Measurements from ENCODE around the gene CD2AP. TPM values are rescaled to one million over a fixed set of nuclear protein-coding genes. Genes with fewer than 3 reads are reported as not detected.

The CD2AP gene
- total RNA-seq, 1 donor from 2014 or later: 47.8 TPM

DNA sequence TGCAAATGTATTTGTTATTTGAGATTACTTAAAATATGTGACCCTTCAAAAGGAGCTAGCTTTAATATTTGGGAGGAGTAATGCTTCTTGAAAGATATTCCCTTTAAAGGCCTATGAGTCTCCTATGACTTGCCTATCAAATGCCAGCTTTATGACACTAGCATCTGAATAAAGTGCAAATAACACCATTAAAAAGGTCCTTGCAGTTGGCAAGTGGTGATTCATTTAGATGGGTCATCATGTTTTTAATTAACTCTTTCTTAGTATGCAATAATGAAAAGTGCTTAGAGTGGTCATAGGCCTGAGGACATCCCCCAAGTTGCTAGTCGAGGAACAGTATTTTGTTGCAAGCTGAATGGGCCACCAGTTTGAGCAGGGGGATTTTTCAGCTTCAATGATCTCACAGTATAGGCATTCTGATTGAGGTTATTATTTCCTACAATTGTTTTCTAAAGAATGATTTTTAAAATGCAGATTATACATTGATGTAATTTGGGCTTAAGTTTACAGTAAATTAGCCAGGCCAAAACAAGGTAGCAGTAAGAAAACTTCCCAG is 3.7 kb upstream of the CD2AP start:
- TF ChIP-seq, protein P1, sequence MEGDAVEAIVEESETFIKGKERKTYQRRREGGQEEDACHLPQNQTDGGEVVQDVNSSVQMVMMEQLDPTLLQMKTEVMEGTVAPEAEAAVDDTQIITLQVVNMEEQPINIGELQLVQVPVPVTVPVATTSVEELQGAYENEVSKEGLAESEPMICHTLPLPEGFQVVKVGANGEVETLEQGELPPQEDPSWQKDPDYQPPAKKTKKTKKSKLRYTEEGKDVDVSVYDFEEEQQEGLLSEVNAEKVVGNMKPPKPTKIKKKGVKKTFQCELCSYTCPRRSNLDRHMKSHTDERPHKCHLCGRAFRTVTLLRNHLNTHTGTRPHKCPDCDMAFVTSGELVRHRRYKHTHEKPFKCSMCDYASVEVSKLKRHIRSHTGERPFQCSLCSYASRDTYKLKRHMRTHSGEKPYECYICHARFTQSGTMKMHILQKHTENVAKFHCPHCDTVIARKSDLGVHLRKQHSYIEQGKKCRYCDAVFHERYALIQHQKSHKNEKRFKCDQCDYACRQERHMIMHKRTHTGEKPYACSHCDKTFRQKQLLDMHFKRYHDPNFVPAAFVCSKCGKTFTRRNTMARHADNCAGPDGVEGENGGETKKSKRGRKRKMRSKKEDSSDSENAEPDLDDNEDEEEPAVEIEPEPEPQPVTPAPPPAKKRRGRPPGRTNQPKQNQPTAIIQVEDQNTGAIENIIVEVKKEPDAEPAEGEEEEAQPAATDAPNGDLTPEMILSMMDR (IDR thresholded peaks at IDR 0.05; ENCODE audit: insufficient read depth, low read length, poor library complexity, severe bottlenecking): no peak
- Histone ChIP-seq H3K4me3 (ENCODE audit: low read depth, low read length) (no peak overlapping the region), H3K36me3 (ENCODE audit: control insufficient read depth, insufficient read depth, low read length) (no peaks in the 10 kb centered on the region), H3K27me3 (ENCODE audit: control insufficient read depth, insufficient read depth, low read length) (no peaks in the 10 kb centered on the region)
- no peak for DNase-seq (ENCODE audit: low read depth)

DNA sequence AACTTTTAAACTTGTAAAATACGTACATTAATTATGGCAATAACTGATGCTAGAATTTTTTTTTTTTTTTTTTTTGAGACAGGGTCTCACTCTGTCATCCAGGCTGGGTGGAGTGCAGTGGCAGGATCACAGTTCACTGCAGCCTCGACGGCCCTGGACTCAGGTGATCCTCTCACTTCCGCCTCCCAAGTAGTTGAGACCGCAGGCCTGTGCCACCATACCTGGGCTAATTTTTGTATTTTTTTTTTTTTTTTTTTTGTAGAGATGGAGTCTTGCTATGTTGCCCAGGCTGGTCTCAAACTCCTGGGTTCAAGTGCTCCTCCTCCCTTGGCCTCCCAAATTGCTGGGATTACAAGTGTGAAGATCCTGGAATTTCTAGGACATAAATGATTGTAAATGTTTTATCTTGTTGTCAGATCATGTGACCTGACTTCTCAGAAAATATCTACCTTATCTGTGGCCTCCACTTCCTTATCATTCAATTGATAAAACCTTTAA is 2.2 kb upstream of the CD2AP start:
- DNase-seq (ENCODE audit: low read depth): no peak
- TF ChIP-seq, protein P1 (IDR thresholded peaks at IDR 0.05; ENCODE audit: insufficient read depth, low read length, poor library complexity, severe bottlenecking): no peak
- Histone ChIP-seq H3K36me3 (ENCODE audit: control insufficient read depth, insufficient read depth, low read length) (no peaks in the 10 kb centered on the region), H3K4me3 (ENCODE audit: low read depth, low read length) (no peak overlapping the region), H3K27me3 (ENCODE audit: control insufficient read depth, insufficient read depth, low read length) (no peaks in the 10 kb centered on the region)

DNA sequence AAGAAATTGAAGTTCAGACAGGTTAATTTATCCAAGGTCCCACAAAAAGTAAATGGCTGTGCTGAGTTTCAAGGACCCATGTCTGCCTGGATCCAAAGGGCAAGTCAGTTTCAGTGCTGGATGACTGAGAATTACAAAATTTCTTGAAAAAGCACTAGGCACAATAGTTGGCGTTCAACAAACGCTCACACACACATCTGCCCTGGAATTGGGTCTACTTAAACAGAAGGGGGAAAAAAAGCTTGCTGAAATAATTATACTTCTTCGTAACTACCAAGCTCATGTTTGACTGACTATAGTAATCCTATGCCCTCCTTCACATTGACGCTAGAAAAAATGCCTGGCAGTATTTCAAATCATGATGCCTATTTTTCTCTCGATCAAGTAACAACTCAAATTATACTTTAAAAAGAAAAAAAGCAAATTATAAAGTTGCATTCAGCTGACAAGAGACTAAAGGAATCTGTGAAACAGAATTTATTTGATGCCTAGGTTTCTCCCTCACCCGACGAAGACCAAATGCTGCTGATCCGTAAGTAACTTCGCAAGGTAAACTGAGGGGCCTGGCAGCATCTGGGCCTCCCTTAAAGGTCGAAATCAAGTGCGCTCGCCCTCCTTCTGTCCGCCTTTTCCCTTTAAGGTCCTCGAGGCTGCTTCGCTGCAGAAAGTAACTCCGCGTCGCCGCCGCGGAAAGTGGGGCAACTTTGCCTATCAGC is 650 bp upstream of the CD2AP start:
- no peak for DNase-seq (ENCODE audit: low read depth)
- H3K36me3 ChIP-seq (ENCODE audit: control insufficient read depth, insufficient read depth, low read length): no peaks in the 10 kb centered on the region
- H3K4me3 ChIP-seq (ENCODE audit: low read depth, low read length): peak overlapping the region; percentile 81
- H3K27me3 ChIP-seq (ENCODE audit: control insufficient read depth, insufficient read depth, low read length): no peaks in the 10 kb centered on the region
- TF ChIP-seq, protein P1 (IDR thresholded peaks at IDR 0.05; ENCODE audit: insufficient read depth, low read length, poor library complexity, severe bottlenecking): no peak

DNA sequence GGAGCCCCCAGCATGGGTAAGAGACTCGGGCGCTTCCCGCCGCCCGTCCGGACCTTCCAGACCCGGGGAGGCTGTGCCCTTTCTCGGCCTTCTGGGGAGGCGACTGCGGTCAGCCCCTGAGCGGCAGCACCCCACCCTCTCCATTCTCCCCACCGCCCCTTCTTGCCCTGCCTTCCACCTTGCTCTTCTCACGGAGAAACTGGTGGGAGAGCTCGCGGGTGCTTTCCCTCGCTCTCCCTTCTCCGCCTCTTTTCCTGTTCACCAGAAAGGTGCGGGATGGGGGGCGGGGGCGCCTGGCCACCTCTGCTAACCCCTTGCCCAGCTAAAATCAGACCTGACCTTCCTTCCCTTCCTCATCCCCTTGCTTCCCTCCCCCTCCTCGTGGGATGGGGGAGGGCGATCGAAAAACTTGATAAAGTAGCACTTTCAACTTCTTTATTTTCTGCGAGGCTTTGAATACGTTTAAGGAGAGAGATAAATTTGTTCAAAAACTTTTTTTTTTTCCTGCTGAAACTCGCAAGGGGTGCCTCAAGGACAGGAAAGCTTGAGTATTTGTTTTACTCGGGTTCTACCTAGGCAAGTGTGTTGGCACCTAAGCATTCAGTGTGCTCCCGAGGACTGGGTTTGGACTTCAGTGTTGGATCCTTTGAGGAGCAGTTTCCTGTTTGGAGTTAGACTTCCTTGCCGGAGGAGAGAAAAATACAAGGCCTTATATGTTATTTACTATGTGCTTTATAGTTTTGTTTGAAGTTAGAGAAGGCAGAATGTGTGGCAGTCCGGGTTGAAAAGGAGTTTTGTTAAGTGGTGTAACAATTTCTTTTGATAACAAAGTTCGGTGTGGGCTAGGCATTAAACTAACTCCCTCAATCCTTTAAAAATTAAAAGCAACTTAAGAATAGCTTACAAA is 897 bp downstream of the CD2AP start:
- no peak for DNase-seq (ENCODE audit: low read depth)
- TF ChIP-seq, protein P1 (IDR thresholded peaks at IDR 0.05; ENCODE audit: insufficient read depth, low read length, poor library complexity, severe bottlenecking): no peak
- H3K36me3 ChIP-seq (ENCODE audit: control insufficient read depth, insufficient read depth, low read length): no peaks in the 10 kb centered on the region
- H3K4me3 ChIP-seq (ENCODE audit: low read depth, low read length): peak overlapping the region; percentile 81
- H3K27me3 ChIP-seq (ENCODE audit: control insufficient read depth, insufficient read depth, low read length): no peaks in the 10 kb centered on the region

DNA sequence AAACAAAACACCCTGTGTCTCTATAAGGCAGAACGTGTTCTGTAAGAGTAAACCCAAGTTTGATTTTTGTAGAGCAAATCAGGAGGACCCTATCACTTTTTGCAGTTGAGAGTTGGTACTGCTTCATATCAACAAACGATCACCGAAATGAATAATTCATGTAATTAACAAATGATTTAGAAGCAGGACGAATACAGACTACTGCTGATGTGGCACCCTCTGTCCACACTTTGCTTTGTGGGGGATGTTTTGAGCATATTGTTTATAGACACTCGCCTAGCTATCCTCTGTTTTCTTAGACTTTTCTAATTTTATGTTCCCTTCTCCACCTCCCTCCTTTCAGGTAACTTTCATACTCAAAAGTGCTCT is 1.5 kb downstream of the CD2AP start:
- TF ChIP-seq, protein P1 (IDR thresholded peaks at IDR 0.05; ENCODE audit: insufficient read depth, low read length, poor library complexity, severe bottlenecking): no peak
- no peak for DNase-seq (ENCODE audit: low read depth)
- Histone ChIP-seq H3K27me3 (ENCODE audit: control insufficient read depth, insufficient read depth, low read length) (no peaks in the 10 kb centered on the region), H3K36me3 (ENCODE audit: control insufficient read depth, insufficient read depth, low read length) (no peaks in the 10 kb centered on the region), H3K4me3 (ENCODE audit: low read depth, low read length) (peak overlapping the region; percentile 81)
